Thoracic aorta (tissue), 2 donors: ENCODE measurements around the gene SIGLEC5. TPM values are rescaled to one million over a fixed set of nuclear protein-coding genes. Genes with fewer than 3 reads are reported as not detected.
"Not testable (repeated sequence)": the region's sequence is repeated elsewhere in the genome, so short reads cannot be mapped to it uniquely, and the experiment has no call there.

Experiments used
- ATAC-seq: fragments of 150-250 bp; one replicate; pipeline ENCODE4 v1.8.0; 2017; ENCODE audit warnings: low read depth; ENCODE audit not compliant: insufficient number of reproducible peaks, low FRiP score
- DNase-seq: peaks from one replicate; pipeline ENCODE4 v3.0.0-alpha.2; 2020; ENCODE audit warnings: low spot score
- H3K27ac ChIP-seq, 2 donors: fragments of 200-600 bp; sonication (generic); 1 replicate in 1 of 2; 2 replicates in 1 of 2; pipeline ENCODE4 v1.5.1; 2016; ENCODE audit warnings: mild to moderate bottlenecking in 2 of 2, moderate library complexity in 2 of 2
- H3K27me3 ChIP-seq: fragments of 200-600 bp; sonication (generic); replicated peaks from 2 replicates; pipeline ENCODE4 v1.6.0; 2016; ENCODE audit warnings: mild to moderate bottlenecking; ENCODE audit not compliant: insufficient read depth
- H3K36me3 ChIP-seq: fragments of 200-600 bp; sonication (generic); one replicate; pipeline ENCODE4 v1.5.1; 2016
- H3K4me1 ChIP-seq, 2 donors: fragments of 200-600 bp; sonication (generic); 1 replicate in 1 of 2; 2 replicates in 1 of 2; pipeline versions ENCODE4 v1.5.1 to v1.6.0; 2016; ENCODE audit warnings: low read depth in 2 of 2, mild to moderate bottlenecking in 1 of 2; ENCODE audit not compliant: control insufficient read depth in 1 of 2
- H3K4me3 ChIP-seq: fragments of 200-600 bp; sonication (generic); 2 replicates; pipeline ENCODE4 v1.5.1; 2016; ENCODE audit warnings: mild to moderate bottlenecking
- H3K9me3 ChIP-seq: fragments of 200-600 bp; sonication (generic); 2 replicates; pipeline ENCODE4 v1.5.1; 2016
- total RNA-seq, 2 donors: library from RNA; depleted of rRNA; stranded (reverse); fragments of >200 nt; gene quantifications; one replicate each; pipeline versions ENCODE4 v1.1.0 to v1.2.3, GENCODE V29; 2016
- TF ChIP-seq, protein P1 (sequence below): fragments of 200-600 bp; sonication (generic); IDR thresholded peaks from one replicate; pipeline ENCODE4 v1.5.1; 2019; ENCODE audit warnings: antibody characterized with exemption

Gene SIGLEC5
- total RNA-seq, 2 donors from 2014 or later, result 1.4 TPM; not detected in 1

DNA sequence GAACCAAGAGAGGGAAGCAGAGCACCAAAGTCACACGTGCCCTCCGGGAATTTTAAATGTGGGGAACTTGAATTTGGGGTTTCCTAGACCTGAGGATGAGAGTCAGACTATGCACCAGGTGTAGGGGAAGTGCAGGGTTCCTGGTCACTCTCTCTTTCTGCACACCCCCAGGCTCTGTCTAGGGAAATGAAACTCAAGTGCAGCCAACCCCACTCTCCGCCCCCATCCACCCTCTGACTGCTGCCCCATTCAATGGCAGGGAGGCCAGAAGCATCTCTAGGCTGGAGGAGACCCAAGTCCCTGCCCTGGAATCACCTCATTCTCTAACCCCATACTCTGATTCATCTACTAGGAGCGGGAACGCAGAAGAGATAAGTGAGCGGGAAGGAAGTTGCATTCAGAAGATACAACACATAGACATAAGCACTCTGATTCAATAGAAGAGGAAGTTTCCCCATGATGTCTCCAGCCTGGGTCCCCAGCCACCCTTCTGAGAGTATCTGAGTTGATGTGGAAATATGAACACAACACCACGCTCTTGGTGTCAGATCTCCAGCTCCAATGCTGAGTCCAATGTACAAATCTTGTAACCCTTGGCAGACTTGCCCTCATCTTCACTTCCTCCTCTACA, 21.1 kb upstream of the SIGLEC5 start:
- Histone ChIP-seq H3K36me3 (no peaks in the 10 kb centered on the region), H3K9me3 (no peaks in the 10 kb centered on the region), H3K4me3 (no peak overlapping the region), H3K27ac (no peak overlapping the region), H3K27me3 (no peaks in the 10 kb centered on the region), H3K4me1 (no peaks in the 10 kb centered on the region)
- no peak for DNase-seq
- no peak for ATAC-seq
- TF ChIP-seq, protein P1, sequence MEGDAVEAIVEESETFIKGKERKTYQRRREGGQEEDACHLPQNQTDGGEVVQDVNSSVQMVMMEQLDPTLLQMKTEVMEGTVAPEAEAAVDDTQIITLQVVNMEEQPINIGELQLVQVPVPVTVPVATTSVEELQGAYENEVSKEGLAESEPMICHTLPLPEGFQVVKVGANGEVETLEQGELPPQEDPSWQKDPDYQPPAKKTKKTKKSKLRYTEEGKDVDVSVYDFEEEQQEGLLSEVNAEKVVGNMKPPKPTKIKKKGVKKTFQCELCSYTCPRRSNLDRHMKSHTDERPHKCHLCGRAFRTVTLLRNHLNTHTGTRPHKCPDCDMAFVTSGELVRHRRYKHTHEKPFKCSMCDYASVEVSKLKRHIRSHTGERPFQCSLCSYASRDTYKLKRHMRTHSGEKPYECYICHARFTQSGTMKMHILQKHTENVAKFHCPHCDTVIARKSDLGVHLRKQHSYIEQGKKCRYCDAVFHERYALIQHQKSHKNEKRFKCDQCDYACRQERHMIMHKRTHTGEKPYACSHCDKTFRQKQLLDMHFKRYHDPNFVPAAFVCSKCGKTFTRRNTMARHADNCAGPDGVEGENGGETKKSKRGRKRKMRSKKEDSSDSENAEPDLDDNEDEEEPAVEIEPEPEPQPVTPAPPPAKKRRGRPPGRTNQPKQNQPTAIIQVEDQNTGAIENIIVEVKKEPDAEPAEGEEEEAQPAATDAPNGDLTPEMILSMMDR, result no peak

DNA sequence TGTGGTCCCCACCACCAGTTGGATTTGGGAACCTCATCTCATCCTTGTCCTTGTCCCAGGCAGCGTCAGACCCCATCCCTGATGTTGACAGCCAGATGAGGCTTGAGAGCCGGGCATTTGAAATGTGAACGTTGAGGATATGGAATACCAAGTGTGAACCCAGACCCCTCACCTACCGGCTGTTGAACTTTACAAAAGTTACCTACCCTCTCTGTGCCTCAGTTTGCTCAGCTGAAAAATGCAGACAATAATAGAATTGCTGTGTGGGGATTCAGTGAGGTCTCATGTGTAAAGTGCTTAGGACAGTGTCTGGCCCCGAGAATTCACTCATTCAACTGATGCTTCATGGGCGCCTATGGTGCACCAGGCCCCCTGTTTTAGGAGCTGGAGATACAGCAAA, 17.1 kb upstream of the SIGLEC5 start:
- Histone ChIP-seq H3K9me3 (no peaks in the 10 kb centered on the region), H3K4me1 (no peaks in the 10 kb centered on the region), H3K4me3 (no peak overlapping the region), H3K36me3 (no peaks in the 10 kb centered on the region), H3K27me3 (no peaks in the 10 kb centered on the region), H3K27ac (no peak overlapping the region)
- ATAC-seq (no peak), DNase-seq (no peak)
- TF ChIP-seq, protein P1, result no peak

DNA sequence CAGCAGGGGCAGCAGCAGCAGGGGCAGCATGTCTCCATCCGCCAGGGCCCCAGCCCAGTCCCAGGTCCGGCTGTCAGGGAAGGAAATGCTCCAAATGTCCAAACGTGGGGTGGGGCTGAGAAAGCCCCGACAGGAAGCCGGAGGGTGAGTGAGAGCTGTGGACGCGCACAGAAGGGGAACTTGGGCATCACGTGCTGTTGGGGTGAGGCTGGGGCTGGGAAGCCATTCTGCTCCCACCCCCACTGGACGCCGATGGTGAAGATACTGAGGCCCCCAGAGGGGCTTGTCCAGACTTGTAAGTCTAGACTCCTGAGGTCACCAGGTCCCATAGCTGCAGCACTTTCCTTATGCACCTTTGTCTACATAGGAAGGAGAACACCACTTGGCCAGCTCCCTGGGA, 16.5 kb upstream of the SIGLEC5 start, which contains the start of gene SIGLEC14:
Gene SIGLEC14 (minus strand): TSS at position 96 of the 400 bp plus-strand sequence. CDS start 66 bp downstream, at position 30.
- not testable (repeated sequence) for H3K27ac ChIP-seq, DNase-seq, H3K4me1 ChIP-seq, ATAC-seq, H3K27me3 ChIP-seq, H3K9me3 ChIP-seq, H3K36me3 ChIP-seq
- peak within 1 kb of the TSS; percentile 55 for H3K4me3 ChIP-seq

DNA sequence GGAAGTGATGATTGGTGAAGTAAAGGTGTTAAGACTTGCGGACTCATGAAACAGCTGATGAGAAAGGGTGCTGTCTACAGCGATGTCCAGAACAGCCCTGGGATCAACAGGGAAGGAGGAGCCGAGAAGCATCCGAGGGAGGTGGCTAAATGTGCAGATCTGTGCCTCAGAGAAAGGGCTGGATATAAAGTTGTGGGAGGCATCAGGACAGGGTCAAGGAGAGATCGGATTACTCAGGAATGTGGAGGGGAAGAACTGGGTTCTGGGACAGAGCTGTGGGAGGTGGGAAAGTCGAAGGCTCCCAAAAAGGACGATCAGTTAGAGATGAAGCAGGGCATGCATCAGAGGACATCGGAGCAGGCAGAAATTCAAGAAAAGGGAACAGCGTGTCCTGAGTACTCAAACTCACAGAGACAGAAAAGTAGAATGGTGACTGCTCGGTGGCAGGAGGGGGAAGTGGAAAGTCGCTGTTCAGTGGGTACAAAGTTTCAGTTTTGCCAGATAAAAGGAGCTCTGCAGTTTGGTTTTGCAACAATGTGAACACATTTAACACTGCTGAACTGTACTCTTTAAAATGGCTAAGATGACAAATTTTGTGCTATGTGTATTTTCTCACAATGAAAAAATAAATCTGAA, 14.6 kb upstream of the SIGLEC5 start:
- Histone ChIP-seq H3K4me3 (peak overlapping the region; percentile 55), H3K27ac (no peak overlapping the region), H3K4me1 (no peaks in the 10 kb centered on the region), H3K27me3 (no peaks in the 10 kb centered on the region), H3K36me3 (no peaks in the 10 kb centered on the region), H3K9me3 (no peaks in the 10 kb centered on the region)
- ATAC-seq (no peak), DNase-seq (no peak)
- TF ChIP-seq, protein P1, result no peak

DNA sequence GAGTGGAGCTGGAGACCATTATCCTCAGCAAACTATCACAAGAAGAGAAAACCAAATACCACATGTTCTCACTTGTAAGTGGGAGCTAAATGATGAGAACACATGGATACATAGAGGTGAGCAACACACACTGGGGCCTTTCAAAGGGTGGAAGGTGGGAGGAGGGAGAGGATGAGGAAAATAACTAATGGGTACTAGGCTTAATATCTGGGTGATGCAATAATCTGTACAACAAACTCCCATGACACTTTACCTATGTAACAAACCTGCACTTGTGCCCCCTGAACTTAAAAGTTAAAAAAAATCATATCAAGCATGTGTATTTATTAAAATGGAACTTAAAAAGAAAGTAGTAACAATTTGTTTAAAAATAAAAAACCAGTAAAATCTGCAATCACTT, 11.4 kb upstream of the SIGLEC5 start:
- Histone ChIP-seq H3K27me3 (no peaks in the 10 kb centered on the region), H3K4me1 (no peaks in the 10 kb centered on the region), H3K36me3 (no peaks in the 10 kb centered on the region), H3K27ac (no peak overlapping the region), H3K4me3 (no peak overlapping the region), H3K9me3 (peaks cover 3% of the 10 kb centered on the region)
- ATAC-seq (no peak), DNase-seq (no peak)
- TF ChIP-seq, protein P1, result no peak
